GM21723 (cell line): ENCODE results near the gene PRSS12.
"Not testable (repeated sequence)": the region's sequence is repeated elsewhere in the genome, so short reads cannot be mapped to it uniquely, and the experiment has no call there.

Source experiments
- ATAC-seq: cut with Tn5 transposase; IDR thresholded peaks from one replicate; pipeline ENCODE4 v1.9.1; 2021; ENCODE audit warnings: mild to moderate bottlenecking, moderate library complexity; ENCODE audit not compliant: unreplicated experiment

The PRSS12 gene

GRCh38 chr4:118352843-118353533, at the start of gene PRSS12:
TSS of gene PRSS12 (minus strand) at chr4:118353003. CDS start at chr4:118352720, 283 bp downstream.
- ATAC-seq: peak; percentile 100

- no peak for ATAC-seq
These were observed 47.6 kb upstream of the PRSS12 start for GRCh38 chr4:118400356-118400755.

GRCh38 chr4:118399883-118400282, 47.1 kb upstream of the PRSS12 start:
- ATAC-seq: not testable (repeated sequence)

GRCh38 chr4:118398226-118399090, 45.7 kb upstream of the PRSS12 start:
- ATAC-seq: peak; percentile 90

- no peak for ATAC-seq
These were observed 44.8 kb upstream of the PRSS12 start for GRCh38 chr4:118397623-118397979.

- ATAC-seq: no peak
These were observed 44.2 kb upstream of the PRSS12 start for GRCh38 chr4:118396881-118397622.

GRCh38 chr4:118395057-118395644, 42.3 kb upstream of the PRSS12 start:
- ATAC-seq: no peak

- not testable (repeated sequence) for ATAC-seq
These were observed 39.7 kb upstream of the PRSS12 start for GRCh38 chr4:118392509-118392908.

GRCh38 chr4:118390121-118390520, 37.3 kb upstream of the PRSS12 start:
- ATAC-seq: no peak

- ATAC-seq: no peak
These were observed 36.9 kb upstream of the PRSS12 start for GRCh38 chr4:118389721-118390120.

- no peak for ATAC-seq
These were observed 35.8 kb upstream of the PRSS12 start for GRCh38 chr4:118388606-118389005.

GRCh38 chr4:118381902-118382301, 29.1 kb upstream of the PRSS12 start:
- ATAC-seq: no peak

GRCh38 chr4:118373614-118374255, 20.9 kb upstream of the PRSS12 start:
- ATAC-seq: no peak

GRCh38 chr4:118372251-118372650, 19.4 kb upstream of the PRSS12 start:
- ATAC-seq: no peak

GRCh38 chr4:118369231-118369630, 16.4 kb upstream of the PRSS12 start:
- no peak for ATAC-seq

- ATAC-seq: no peak
These were observed 15.1 kb upstream of the PRSS12 start for GRCh38 chr4:118367872-118368271.

GRCh38 chr4:118367361-118367760, 14.6 kb upstream of the PRSS12 start:
- no peak for ATAC-seq

- no peak for ATAC-seq
These were observed 10.4 kb upstream of the PRSS12 start for GRCh38 chr4:118363166-118363565.

GRCh38 chr4:118361192-118361591, 8.4 kb upstream of the PRSS12 start:
- ATAC-seq: no peak

GRCh38 chr4:118360106-118360505, 7.3 kb upstream of the PRSS12 start:
- ATAC-seq: no peak

GRCh38 chr4:118357601-118358000, 4.8 kb upstream of the PRSS12 start:
- ATAC-seq: no peak
